Vagina (tissue), 2 donors: ENCODE measurements around the gene ARID4B. TPM values are rescaled to one million over a fixed set of nuclear protein-coding genes. Genes with fewer than 3 reads are reported as not detected.

Experiments
- DNase-seq, 2 donors: peaks; one replicate each; pipeline ENCODE4 v3.0.0-alpha.2; 2017; ENCODE audit errors: extremely low spot score in 2 of 2
- H3K27ac ChIP-seq: fragments of 200-600 bp; sonication (generic); one replicate; pipeline ENCODE4 v1.5.1; 2019
- H3K27me3 ChIP-seq: fragments of 200-600 bp; sonication (generic); one replicate; pipeline ENCODE4 v1.5.1; 2019
- H3K36me3 ChIP-seq, 2 donors: fragments of 200-600 bp; sonication (generic); one replicate each; pipeline ENCODE4 v1.5.1; 2017 to 2019
- H3K4me1 ChIP-seq: fragments of 200-600 bp; sonication (generic); one replicate; pipeline ENCODE4 v1.5.1; 2019
- H3K4me3 ChIP-seq, 2 donors: fragments of 200-600 bp; sonication (generic); 1 replicate in 1 of 2; 2 replicates in 1 of 2; pipeline ENCODE4 v1.5.1; 2016 to 2019
- H3K9me3 ChIP-seq: fragments of 200-600 bp; sonication (generic); one replicate; pipeline ENCODE4 v1.5.1; 2019
- CTCF ChIP-seq, 3 experiments: fragments of 450-650 bp in 2 of 3; fragments of 200-600 bp in 1 of 3; sonication (generic) in 1 of 3; IDR thresholded peaks; one replicate each; pipeline ENCODE4 v1.5.1; 2017 to 2019; ENCODE audit warnings: antibody characterized with exemption in 3 of 3, mild to moderate bottlenecking in 2 of 3, moderate library complexity in 2 of 3
- POLR2A ChIP-seq, 2 donors: fragments of 450-650 bp; IDR thresholded peaks; one replicate each; pipeline ENCODE4 v1.6.1; 2017; ENCODE audit warnings: antibody characterized with exemption in 2 of 2, mild to moderate bottlenecking in 2 of 2, moderate library complexity in 2 of 2
- POLR2AphosphoS5 ChIP-seq, 2 donors: sonication (generic); formaldehyde crosslinking; IDR thresholded peaks; one replicate each; pipeline ENCODE4 v1.9.0; 2017; ENCODE audit warnings: antibody characterized with exemption in 2 of 2, mild to moderate bottlenecking in 2 of 2, low read depth in 1 of 2; ENCODE audit not compliant: insufficient read depth in 1 of 2
- intact Hi-C: fragments of 100-400 bp; cut with DNase I; formaldehyde crosslinking; loops from one replicate; pipeline ENCODE4 v1.15.1; 2023
- total RNA-seq: library from RNA; depleted of rRNA; stranded (reverse); fragments of >200 nt; gene quantifications from one replicate; pipeline ENCODE4 v1.2.3, GENCODE V29; 2016

ARID4B gene
- total RNA-seq, 1 donor from 2014 or later = 35.6 TPM

GRCh38 chr1:235238558-235238957, 89.4 kb downstream of the ARID4B start:
- H3K9me3 ChIP-seq = no peaks in the 10 kb centered on the region
- no peaks in the 10 kb centered on the region for H3K27me3 ChIP-seq
- no peak for DNase-seq
- TF ChIP-seq POLR2A (IDR thresholded peaks at IDR 0.05) (no peak), POLR2AphosphoS5 (IDR thresholded peaks at IDR 0.05; ENCODE audit: insufficient read depth in 1 of 2, low read depth in 1 of 2) (no peak), CTCF (IDR thresholded peaks at IDR 0.05) (no peak)
- no peak overlapping the region for H3K27ac ChIP-seq
- intact Hi-C loops = no loop called here
- H3K36me3 ChIP-seq = peaks cover 0 to 21% of the 10 kb centered on the region in 2 donors
- H3K4me3 ChIP-seq = no peak overlapping the region
- H3K4me1 ChIP-seq = no peaks in the 10 kb centered on the region

GRCh38 chr1:235236128-235236527, 91.9 kb downstream of the ARID4B start:
- no peaks in the 10 kb centered on the region for H3K4me1 ChIP-seq
- H3K9me3 ChIP-seq = no peaks in the 10 kb centered on the region
- no peak overlapping the region for H3K4me3 ChIP-seq
- no peak for DNase-seq
- intact Hi-C loops = no loop called here
- TF ChIP-seq CTCF (IDR thresholded peaks at IDR 0.05) (no peak), POLR2A (IDR thresholded peaks at IDR 0.05) (no peak), POLR2AphosphoS5 (IDR thresholded peaks at IDR 0.05; ENCODE audit: insufficient read depth in 1 of 2, low read depth in 1 of 2) (no peak)
- no peak overlapping the region for H3K27ac ChIP-seq
- H3K27me3 ChIP-seq = no peaks in the 10 kb centered on the region
- peaks cover 0 to 24% of the 10 kb centered on the region in 2 donors for H3K36me3 ChIP-seq

- Histone ChIP-seq H3K36me3 (peaks cover 0 to 42% of the 10 kb centered on the region in 2 donors), H3K4me3 (no peak overlapping the region), H3K27ac (no peak overlapping the region), H3K4me1 (no peaks in the 10 kb centered on the region), H3K27me3 (no peaks in the 10 kb centered on the region), H3K9me3 (no peaks in the 10 kb centered on the region)
- TF ChIP-seq POLR2AphosphoS5 (IDR thresholded peaks at IDR 0.05; ENCODE audit: insufficient read depth in 1 of 2, low read depth in 1 of 2) (no peak), CTCF (IDR thresholded peaks at IDR 0.05) (no peak), POLR2A (IDR thresholded peaks at IDR 0.05) (no peak)
- intact Hi-C loops = no loop called here
- no peak for DNase-seq
Observed at GRCh38 chr1:235229868-235230267, 98.1 kb downstream of the ARID4B start.

- no peaks in the 10 kb centered on the region for H3K27me3 ChIP-seq
- no peak overlapping the region for H3K27ac ChIP-seq
- no peaks in the 10 kb centered on the region for H3K4me1 ChIP-seq
- TF ChIP-seq POLR2AphosphoS5 (IDR thresholded peaks at IDR 0.05; ENCODE audit: insufficient read depth in 1 of 2, low read depth in 1 of 2) = no peak
- TF ChIP-seq POLR2A (IDR thresholded peaks at IDR 0.05) = no peak
- no peak for TF ChIP-seq CTCF (IDR thresholded peaks at IDR 0.05)
- no peak for DNase-seq
- H3K9me3 ChIP-seq = no peaks in the 10 kb centered on the region
- peaks cover 0 to 35% of the 10 kb centered on the region in 2 donors for H3K36me3 ChIP-seq
- H3K4me3 ChIP-seq = no peak overlapping the region
- intact Hi-C loops = no loop called here
Observed at GRCh38 chr1:235227414-235227813, 100.6 kb downstream of the ARID4B start.

GRCh38 chr1:235226933-235227332, 101.0 kb downstream of the ARID4B start:
- DNase-seq = no peak
- H3K9me3 ChIP-seq = no peaks in the 10 kb centered on the region
- intact Hi-C loops = no loop called here
- H3K4me1 ChIP-seq = no peaks in the 10 kb centered on the region
- H3K36me3 ChIP-seq = peaks cover 0 to 37% of the 10 kb centered on the region in 2 donors
- H3K27me3 ChIP-seq = no peaks in the 10 kb centered on the region
- H3K27ac ChIP-seq = no peak overlapping the region
- TF ChIP-seq CTCF (IDR thresholded peaks at IDR 0.05) = no peak
- TF ChIP-seq POLR2AphosphoS5 (IDR thresholded peaks at IDR 0.05; ENCODE audit: insufficient read depth in 1 of 2, low read depth in 1 of 2) = no peak
- no peak for TF ChIP-seq POLR2A (IDR thresholded peaks at IDR 0.05)
- H3K4me3 ChIP-seq = no peak overlapping the region
